ENCODE data around the gene STK16.
A peak's percentile ranks its signal among the peaks of the same experiment; 100 is the strongest.
"Not testable (repeated sequence)": the region's sequence is repeated elsewhere in the genome, so short reads cannot be mapped to it uniquely, and the experiment has no call there.

Gene STK16

DNA sequence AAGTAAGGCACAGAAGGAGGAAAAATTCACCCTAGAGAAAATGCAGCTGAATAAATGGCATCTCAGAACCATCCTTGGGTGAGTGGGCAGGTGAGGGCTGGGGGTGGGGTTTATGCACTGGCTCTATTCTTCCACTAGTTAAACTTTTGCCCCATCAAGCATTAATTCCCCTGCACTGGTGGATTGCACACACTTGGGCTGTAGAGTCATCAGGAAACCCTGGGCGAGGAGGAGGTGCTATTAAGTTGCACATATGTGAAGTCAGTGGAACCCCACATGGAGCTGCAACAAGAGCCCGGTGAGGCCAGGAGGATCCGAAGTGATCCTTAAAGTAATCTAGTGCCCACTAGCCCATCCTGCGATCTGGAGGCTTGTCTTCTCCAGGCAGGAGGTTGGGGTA, 27.1 kb downstream of the STK16 start:
- DNase-seq, result no peak

DNA sequence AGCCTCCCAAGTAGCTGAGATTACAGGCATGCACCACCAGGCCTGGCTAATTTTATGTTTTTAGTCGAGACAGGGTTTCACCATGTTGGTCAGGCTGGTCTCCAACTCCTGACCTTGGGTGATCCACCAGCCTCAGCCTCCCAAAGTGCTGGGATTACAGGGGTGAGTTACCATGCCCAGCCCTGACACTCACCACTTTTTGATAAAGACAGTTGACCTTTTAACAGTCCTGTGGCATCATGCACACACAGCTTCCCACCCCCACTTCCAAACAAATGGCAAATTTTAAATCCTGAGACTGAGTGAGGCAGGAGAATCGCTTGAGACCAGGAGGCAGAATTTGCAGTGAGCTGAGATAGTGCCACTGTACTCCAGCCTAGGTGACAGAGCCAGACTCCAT, 27.7 kb downstream of the STK16 start:
- no peak for DNase-seq

DNA sequence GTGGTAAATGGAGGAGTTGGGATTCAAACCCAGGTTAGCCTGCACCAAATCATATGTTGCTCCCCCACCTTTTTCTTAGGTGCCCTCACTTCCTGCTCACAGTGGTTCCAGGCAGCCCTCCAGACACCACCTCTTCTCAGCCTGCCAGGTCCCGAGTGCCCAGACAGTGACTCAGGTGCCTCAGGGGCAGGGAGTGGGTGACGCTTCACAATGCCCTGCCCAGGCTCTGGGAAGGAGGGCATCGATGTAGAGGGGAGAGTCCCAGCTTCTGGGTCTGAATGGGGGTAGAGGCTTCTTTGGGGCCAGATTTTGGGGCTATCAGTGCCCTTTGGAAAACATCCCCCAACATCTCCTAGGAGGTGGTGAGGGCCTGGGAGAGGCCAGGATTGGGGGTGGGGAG, 28.7 kb downstream of the STK16 start:
- no peak for DNase-seq

DNA sequence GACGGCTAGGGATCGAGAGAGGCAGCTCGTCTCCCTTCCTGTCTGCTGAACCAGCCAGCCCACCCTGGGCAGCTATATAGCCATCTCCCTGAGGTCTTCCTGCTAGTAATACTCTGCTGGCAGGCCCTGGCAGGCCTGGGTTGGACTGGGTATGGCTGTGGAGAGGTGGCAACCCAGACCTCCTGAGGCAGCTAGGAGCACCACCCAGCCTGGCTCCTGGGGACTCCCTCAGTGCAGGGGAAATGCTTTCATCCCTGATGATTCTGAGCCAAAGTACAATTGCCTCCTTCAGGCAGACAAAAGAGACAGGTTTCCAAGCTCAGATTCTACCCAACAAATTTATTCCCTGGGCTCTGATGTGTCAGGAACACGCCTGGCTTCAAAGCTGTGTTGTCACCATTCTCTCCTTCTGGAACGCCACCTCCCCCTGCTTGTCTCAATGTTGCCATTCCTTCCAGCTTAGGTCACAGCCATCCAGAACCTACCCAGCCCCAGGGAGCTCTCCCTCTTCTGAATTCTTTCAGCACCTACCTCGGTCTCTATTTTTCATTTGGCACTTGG, 29.2 kb downstream of the STK16 start:
- no peak for DNase-seq

DNA sequence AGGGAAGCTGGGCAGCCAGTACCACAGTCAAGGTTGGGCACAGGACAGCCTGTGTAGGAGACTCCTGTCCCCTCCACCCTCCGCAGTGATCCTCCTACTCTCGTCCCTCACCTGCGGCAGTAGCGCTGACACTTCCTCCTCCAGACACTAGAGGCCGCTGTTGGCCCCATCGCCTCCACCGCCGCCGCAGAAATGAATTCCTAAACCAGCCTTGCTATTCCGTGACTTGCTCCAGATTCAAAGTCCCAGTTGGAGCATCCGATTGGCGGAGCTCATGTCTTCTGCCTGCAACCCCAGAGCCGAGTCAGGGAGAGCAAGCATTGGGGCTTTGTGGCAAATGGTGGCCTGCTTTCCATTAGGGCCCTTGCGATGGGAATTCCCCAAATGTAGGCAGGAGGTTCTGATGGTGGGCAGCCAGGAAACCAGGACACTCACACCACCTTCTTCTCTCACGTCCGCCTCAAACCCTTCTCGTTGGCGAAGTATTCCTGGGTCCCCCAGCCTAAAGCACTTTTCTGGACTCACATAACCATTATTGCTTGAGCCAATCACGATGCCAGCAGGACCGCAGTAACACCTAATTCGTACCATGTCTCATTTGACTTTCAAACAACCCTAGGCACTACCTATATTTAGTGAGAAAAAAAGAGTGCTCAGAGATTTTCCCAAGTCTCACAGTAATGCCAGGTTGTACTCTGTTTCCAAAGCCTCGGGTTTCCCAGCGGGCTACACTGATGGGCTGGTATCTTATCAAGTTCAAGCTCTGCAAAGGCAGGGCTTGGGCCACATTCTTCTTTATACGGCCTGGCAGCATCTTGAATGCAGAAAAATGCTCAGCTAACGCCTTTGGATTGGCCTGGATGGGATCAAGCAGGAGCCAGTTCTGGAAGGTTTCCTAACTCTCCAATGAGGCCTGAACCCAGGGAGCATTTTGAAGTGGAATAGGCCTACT, 32.7 kb downstream of the STK16 start:
- peak; percentile 88 for DNase-seq

DNA sequence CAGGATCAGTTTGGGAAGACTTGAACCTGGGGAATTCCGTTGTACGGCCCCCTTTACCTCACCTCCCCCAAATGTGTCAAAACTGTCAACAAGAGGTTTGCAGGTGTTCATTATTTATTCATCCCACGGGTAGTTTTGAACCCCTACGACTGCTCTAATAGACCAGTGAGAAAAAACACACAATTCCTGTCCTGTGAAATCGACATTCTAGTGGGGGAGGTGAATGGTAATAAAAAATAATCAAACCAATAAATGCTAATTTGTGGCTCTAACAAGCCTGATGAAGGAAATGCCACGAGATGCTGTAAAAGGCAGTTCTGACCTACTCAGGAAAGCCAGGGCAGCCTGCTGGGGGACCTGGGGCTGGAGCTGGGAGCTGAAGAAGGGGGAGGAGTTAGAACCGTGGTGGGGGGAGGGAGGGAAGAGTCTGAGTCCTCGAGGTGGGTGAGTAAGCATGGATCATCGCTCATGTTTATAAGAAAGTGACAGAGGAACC, 33.4 kb downstream of the STK16 start:
- no peak for DNase-seq

DNA sequence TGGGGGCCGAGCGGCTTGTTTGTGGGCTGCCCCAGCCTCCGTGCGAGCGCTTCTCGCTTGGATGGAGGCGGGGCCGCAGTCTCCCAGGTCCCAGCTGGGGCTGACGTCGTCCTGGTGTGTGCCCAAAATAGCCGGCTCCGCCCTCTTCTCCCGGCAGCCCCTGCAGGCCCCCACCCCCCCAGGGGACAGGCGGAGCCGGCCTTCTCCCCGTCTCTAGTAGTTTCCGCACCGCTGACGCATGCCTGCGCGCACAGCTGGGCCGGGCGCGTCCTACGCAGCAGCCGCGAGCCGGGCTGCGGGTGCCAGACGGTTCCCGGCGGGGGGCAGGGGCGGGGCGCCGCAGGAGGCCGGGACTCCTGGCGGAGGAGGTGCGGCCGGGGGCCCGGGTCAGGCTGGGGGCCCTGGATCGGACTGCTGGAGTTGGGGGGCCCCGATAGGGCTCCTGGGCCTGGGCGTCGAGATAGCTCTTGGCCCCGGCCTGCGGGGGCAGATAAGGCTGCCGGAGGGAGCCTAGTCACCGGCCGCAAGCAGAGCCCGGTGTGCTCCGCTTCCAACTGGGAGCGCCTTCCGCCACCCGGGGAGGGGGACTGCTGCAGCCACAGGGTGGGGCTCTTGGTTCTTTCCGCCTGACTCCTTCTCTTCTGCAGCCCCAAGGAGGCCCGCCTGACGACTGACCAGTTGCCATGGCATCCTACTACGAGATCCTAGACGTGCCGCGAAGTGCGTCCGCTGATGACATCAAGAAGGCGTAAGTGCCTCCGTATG, 34.1 kb downstream of the STK16 start, which contains the start of gene DNAJB2:
Gene DNAJB2, plus strand, starts transcription at position 216 of the 765 bp plus-strand sequence. Its CDS starts 468 bp downstream, at position 684.
- peak; percentile 99 for DNase-seq

DNA sequence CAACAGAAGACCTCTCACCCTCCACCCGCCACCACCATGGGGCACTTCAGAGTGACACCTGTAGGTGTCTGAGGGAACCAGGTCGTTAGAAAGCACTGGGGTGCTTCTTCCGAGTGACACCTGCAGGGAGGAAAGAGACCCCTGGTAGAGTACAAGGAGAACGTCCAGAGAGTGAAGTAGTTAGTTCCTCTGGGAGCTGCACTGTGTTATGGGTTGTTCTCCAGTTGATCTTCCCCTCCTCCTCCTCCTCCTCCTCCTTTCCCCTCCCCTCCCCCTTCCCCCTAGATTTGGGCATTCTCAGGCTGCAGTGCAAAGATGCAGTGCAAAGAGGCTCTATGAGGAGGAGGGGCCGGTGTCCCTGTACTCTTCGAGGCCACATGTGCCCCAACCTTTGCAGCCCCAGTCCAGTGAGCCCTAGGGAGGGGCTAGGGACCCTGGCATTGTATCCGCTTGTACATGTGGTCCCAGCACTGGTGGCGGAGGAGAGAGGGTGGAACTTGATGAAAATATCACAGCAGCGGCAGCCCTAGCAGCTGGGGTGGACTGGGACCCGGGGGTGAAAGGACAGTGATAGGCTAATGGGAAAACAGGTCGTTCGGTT, 34.7 kb downstream of the STK16 start:
- DNase-seq, result no peak

DNA sequence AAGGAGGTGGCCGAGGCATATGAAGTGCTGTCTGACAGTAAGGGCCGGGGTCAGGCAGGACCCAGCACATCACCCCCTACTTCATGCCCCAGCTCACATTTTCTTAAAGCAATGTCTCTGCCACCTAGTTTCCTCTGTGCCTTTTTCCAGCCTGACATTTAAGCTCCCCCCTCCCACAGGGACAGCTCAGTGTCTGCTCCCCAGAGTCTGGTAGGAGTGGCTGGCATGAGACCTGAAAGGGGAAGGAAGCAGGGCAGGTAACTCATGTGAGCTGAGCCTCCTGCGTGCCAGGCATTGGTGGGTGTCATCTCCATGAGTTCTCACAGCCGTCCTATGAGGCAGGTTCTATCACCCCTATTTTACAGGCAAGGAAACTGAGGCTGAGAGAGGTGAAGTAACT, 35.4 kb downstream of the STK16 start:
- no peak for DNase-seq

DNA sequence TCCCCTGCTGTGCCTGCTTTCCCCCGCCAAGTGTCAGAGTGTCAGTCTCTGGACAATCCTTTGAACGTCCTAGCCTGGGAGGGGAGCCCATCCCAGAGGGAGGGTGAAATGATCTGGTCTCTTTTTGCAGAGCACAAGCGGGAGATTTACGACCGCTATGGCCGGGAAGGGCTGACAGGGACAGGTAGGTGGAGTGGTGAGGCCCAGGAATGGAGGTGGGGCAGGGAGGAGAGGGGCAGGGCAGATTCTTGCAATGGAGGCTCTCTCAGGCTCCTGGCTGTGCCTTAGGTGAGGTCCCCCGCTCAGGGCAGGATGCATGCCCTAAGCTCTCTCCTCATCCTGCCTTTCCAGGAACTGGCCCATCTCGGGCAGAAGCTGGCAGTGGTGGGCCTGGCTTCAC, 36.3 kb downstream of the STK16 start:
- no peak for DNase-seq

DNA sequence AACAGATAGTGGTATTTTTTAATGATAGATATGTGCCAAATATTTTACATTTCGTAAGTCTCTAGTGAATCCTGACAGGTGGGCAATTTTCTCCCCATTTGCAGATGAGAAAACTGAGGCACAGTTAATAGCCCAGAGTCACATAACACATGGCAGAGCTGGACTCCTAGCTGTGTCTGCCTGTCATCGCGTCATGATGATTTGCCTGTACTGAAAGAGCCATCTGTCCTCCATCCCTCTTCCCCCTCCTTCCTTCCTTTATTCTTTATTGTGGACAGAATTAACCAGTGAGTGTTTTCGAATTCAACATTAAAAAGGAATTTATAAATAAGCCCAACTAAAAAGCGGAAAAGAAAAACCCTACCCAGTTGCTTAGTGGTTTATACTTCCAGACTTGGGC, 37.1 kb downstream of the STK16 start:
- no peak for DNase-seq

DNA sequence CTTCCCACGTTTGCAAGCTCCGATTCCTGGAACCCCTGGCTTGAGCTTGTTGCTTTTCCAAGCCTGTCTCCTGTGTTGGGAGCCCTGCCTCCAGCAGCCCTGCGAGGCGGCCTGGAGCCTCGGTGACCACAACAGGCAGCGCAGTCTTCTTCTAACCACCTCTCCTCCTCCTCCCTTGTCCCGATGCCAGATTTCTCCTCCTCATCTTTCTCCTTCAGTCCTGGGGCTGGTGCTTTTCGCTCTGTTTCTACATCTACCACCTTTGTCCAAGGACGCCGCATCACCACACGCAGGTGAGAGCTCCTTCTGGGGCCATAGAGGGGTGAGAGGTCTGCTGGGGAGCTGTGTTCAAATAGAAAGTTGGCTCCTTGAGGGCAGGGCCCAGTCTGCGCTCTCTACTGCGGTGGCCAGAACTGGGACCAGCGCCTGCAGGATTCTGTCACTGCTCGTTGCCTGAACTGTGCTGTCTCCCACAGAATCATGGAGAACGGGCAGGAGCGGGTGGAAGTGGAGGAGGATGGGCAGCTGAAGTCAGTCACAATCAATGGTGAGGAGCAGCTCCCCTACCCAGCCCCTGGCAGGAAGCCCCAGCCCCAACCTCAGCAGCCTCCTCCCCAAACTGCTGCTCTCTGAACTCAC, 37.8 kb downstream of the STK16 start:
- DNase-seq, result no peak

DNA sequence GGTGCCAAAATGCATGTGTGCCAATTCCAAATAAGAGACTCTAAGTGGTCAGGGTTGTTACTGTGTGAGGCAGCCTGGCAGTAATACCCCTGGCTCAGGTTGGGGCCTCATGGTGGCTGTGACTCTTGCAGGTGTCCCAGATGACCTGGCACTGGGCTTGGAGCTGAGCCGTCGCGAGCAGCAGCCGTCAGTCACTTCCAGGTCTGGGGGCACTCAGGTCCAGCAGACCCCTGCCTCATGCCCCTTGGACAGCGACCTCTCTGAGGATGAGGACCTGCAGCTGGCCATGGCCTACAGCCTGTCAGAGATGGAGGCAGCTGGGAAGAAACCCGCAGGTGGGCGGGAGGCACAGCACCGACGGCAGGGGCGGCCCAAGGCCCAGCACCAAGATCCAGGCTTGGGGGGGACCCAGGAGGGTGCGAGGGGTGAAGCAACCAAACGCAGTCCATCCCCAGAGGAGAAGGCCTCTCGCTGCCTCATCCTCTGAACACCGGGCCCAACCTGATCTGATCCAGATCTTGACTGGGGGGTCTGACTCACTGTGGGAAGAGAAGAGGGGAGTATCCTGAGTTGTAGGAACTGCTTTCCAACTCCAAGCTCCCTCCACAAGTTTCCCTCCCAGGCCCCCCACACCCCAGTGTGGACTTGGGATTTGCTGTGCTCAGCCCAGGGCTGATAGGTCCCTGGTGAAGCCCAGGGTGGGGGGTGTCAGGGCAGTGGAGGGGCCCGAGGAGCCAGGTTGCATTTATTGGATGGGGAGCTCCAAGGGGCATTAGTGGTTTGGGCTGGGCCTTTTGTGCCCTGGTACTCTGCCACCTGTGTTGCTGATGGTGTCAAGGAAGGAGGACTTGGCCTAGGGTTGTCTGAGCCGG, 39.5 kb downstream of the STK16 start:
- no peak for DNase-seq

DNA sequence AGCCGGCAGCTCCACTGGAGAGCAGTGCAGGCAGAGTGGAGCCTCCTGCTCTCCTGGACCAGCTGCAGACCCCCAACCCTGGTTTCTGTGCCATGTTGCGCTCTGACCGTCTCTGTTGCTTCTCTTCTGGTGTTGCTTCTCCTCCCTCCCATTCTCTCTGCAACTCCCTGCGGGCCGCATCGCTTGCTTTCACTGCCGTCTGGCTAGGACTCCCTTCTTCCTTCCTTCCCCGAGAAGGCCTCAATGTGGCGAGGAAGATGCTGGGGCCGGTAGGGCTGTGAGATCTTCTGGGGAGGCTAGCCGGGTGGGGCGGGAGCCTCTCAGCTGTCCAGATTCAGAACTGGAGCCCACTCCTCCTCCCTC, 40.1 kb downstream of the STK16 start:
- no peak for DNase-seq

DNA sequence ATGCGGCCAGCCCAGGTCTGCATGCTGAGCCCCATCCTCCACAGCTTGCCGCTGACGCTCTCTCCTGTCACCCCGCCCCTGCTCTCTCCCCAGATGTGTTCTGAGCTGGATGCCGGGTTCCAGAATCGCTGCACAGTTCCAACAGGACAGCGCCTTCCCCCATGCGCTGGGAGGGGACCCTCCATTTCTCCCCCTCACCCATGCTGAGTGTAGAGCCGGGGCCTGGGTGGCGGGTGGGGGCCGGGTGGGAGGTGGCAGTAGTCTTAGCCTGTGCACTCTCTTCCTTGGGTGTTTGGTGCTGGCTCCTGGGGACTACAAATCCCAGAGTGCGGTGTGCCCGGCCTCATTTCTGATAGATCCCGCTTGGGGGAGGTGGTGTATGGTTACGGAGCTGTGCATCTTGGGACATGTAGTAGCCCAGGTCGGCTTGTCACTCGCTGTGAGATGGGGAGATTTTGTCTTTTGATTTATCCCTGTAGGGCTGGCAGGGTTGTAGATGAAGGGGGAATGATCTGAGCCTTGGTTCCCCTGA, 40.7 kb downstream of the STK16 start:
- peak; percentile 78 for DNase-seq

DNA sequence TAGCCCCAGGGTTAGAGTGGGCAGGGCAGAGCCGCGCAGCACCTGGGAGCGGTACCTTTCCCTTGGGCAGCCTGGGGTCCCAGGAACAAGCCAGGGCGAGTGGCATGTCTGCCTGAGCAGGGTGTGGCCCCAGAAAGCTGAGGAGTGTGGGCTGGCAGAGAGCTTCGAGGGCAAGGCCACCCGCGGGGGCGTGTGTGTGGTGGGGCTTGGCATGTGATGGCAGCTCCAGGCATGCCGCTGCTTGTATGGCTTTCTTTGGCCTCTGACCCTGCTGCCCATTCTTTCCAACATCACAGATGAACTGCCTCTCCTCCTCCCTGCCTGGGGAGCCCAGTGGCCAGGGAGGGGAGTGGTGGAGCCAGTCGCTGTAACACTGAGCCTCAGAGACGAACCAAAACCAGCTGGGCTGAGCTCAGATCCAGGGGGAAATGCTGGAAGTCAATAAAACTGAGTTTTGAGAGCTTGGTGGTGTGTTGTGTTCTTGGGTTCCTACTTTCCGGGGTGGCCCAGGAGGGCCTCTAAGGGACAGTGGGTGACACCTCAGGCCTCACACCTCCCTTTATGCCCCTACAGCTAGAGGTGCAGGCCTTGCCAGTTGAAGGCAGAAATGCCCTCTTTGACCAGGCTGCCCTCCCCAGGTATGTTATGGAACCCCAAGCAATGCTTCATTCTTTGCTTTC, 41.3 kb downstream of the STK16 start:
- no peak for DNase-seq

DNA sequence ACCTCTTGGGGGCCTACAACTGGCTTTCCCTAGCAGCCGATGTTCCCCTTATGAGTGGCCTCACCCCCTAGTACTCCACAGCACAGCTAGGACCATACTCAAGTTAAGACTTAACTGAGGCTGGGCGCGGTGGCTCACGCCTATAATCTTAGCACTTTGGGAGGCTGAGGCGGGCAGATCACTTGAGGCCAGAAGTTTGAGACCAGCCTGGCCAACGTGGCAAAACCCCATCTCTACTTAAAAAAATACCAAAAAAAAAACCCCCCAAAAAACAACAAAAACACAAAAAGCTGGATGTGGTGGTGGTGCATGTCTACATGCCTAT, 41.8 kb downstream of the STK16 start:
- not testable (repeated sequence) for DNase-seq

DNA sequence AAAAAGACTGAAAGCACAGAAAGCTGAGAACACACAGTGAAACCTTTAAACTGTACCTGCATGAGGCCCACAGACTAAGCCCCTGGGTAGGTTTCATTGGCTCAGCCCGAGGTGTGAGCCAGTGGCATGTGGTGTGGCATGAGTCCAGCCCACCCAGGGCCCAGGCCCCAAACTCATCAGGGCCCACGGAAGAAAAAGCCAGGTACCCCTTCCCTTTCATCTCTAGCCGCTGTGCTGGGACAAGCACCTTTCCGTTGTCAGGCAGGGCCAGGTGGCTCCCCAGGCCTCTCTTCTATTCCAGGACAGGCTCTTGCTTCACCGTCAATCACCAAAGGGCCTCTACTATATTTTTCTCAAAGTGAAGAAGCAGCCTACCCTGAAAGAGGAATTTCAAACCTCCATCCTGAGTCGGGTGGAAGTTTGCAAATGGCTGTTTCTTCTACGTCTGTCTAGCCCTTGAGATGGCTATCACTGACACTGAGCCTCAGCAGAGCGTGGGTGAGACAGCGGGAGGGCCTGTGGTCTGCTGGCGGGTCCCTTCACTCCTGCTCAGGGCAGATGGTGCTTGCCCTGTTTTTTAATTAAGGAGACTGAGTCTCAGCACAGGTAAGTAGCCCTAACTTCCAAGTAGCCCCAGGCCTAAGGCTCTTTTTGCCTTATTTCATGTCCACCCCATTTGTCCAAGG, 42.4 kb downstream of the STK16 start:
- no peak for DNase-seq

DNA sequence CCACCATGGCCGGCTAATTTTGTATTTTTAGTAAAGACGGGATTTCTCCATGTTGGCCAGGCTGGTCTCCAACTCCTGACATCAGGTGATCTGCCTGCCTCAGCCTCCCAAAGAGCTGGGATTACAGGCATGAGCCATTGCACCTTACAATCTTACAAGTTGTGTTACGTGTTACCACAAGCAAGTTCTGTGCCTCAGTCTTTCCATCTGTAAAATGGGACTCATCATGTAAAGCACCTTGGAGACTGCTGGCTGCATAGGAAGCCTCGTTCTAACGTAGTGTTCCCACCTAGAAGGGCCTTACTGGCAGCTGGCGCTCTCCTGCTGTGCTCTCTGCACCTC, 43.9 kb downstream of the STK16 start:
- no peak for DNase-seq

Measured in right forelimb (tissue), 1 donor.